ENCODE data around the gene SAMD3.
"Not testable (repeated sequence)": the region's sequence is repeated elsewhere in the genome, so short reads cannot be mapped to it uniquely, and the experiment has no call there.

The SAMD3 gene
- total RNA-seq: 0 to 0.13 (median 0) reads per million in 18 experiments

- DNase-seq: no peak
Measured at GRCh38 chr6:130222775-130223174, at the start of gene SAMD3. Gene SAMD3, minus strand, starts transcription at chr6:130222951. Its CDS starts 7,678 bp downstream, at chr6:130215273.

- no peak for DNase-seq
Measured at GRCh38 chr6:130269969-130270635, 47.4 kb upstream of the SAMD3 start.

- not testable (repeated sequence) for DNase-seq
Measured at GRCh38 chr6:130265553-130265952, 42.8 kb upstream of the SAMD3 start.

GRCh38 chr6:130262008-130262407 lies 39.3 kb upstream of the SAMD3 start:
- DNase-seq: no peak

GRCh38 chr6:130261558-130261957 lies 38.8 kb upstream of the SAMD3 start:
- not testable (repeated sequence) for DNase-seq

GRCh38 chr6:130260614-130261241 lies 38.0 kb upstream of the SAMD3 start:
- DNase-seq: not testable (repeated sequence)

- not testable (repeated sequence) for DNase-seq
Measured at GRCh38 chr6:130260050-130260462, 37.3 kb upstream of the SAMD3 start.

- no peak for DNase-seq
Measured at GRCh38 chr6:130259557-130259956, 36.8 kb upstream of the SAMD3 start.

GRCh38 chr6:130259140-130259539 lies 36.4 kb upstream of the SAMD3 start:
- no peak for DNase-seq

- DNase-seq: no peak
Measured at GRCh38 chr6:130252527-130253237, 29.9 kb upstream of the SAMD3 start.

GRCh38 chr6:130245267-130245666 lies 22.5 kb upstream of the SAMD3 start:
- DNase-seq: no peak

GRCh38 chr6:130244728-130245127 lies 22.0 kb upstream of the SAMD3 start:
- no peak for DNase-seq

GRCh38 chr6:130240232-130240631 lies 17.5 kb upstream of the SAMD3 start:
- DNase-seq: no peak

GRCh38 chr6:130239755-130240154 lies 17.0 kb upstream of the SAMD3 start:
- no peak for DNase-seq

- no peak for DNase-seq
Measured at GRCh38 chr6:130233330-130233729, 10.6 kb upstream of the SAMD3 start.

GRCh38 chr6:130230531-130230930 lies 7.8 kb upstream of the SAMD3 start:
- DNase-seq: not testable (repeated sequence)

GRCh38 chr6:130229645-130230044 lies 6.9 kb upstream of the SAMD3 start:
- no peak for DNase-seq

- no peak for DNase-seq
Measured at GRCh38 chr6:130223508-130223907, 757 bp upstream of the SAMD3 start.

- no peak for DNase-seq
Measured at GRCh38 chr6:130218134-130218533, 4.6 kb downstream of the SAMD3 start.

GRCh38 chr6:130216620-130217019 lies 6.1 kb downstream of the SAMD3 start:
- DNase-seq: no peak

- no peak for DNase-seq
Measured at GRCh38 chr6:130215526-130215925, 7.2 kb downstream of the SAMD3 start.

GRCh38 chr6:130212215-130212874 lies 10.4 kb downstream of the SAMD3 start:
- no peak for DNase-seq

- no peak for DNase-seq
Measured at GRCh38 chr6:130211691-130212090, 11.1 kb downstream of the SAMD3 start.
